MG63 (cell line): ENCODE results near the gene LRTM2. TPM values are rescaled to one million over a fixed set of nuclear protein-coding genes. Genes with fewer than 3 reads are reported as not detected.

ENCODE experiments used
- DNase-seq: peaks from one replicate; pipeline ENCODE4 v3.0.0-alpha.2; 2020
- H3K27me3 ChIP-seq: fragments of 250-450 bp; sonication (Bioruptor Pico); 2 replicates; pipeline ENCODE4 v1.5.1; 2020; ENCODE audit warnings: mild to moderate bottlenecking, moderate library complexity
- H3K36me3 ChIP-seq: fragments of 250-450 bp; sonication (Bioruptor Pico); 2 replicates; pipeline ENCODE4 v1.5.1; 2020; ENCODE audit warnings: mild to moderate bottlenecking, moderate library complexity
- H3K4me3 ChIP-seq: fragments of 250-450 bp; sonication (Bioruptor Pico); 2 replicates; pipeline ENCODE4 v1.5.1; 2020; ENCODE audit warnings: mild to moderate bottlenecking, moderate library complexity
- H3K9me3 ChIP-seq: fragments of 250-450 bp; sonication (Bioruptor Pico); 2 replicates; pipeline ENCODE4 v1.5.1; 2020; ENCODE audit warnings: mild to moderate bottlenecking, moderate library complexity
- total RNA-seq: library from RNA; depleted of rRNA; stranded (reverse); fragments of >200 nt; shearing (Covaris generic); gene quantifications from 2 replicates; pipeline ENCODE4 v1.2.3, GENCODE V29; 2014; ENCODE audit warnings: low replicate concordance

LRTM2 gene
- total RNA-seq, 1 experiment from 2014 or later, result not detected

DNA sequence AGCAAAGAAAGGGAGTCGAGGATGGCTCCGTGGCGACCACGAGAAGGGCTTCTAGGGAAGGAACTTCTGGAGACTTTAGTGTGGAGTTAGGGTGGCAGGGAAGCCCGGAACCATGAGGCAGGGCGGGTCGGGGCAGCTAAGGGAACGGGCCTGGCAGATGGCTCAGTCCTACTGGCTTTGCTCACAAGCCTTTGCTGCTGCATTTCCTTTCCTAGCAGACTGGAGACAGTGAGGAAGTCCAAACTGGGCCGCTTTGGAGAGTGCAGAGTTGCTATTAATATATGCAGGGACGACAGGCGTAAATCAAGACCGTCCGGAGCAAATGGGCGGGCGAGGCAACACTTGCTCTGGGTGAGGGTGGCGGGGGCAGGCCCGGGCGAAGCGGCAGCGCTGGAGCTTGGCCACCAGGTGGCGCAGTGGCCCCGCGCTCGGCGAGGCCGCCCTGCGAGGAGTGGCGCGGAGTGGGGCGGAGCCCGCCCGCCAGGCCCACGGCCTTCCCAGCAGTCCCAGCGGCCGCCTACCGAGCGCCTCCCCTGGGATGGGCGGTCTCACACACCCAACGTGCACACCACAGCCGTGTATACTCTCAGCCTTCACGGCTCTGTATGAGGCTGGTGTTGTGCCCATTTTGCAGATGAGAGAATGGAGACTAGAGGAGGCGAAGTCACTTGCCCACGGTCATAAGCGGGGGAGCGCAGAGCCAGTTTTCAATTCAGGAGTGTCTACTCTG lies 24.4 kb upstream of the LRTM2 start:
- no peaks in the 10 kb centered on the region for H3K9me3 ChIP-seq
- peak; percentile 86 for DNase-seq
- peaks cover 2% of the 10 kb centered on the region; the same call in 1 of the 2 replicates for H3K36me3 ChIP-seq
- no peak overlapping the region for H3K4me3 ChIP-seq
- H3K27me3 ChIP-seq, result no peaks in the 10 kb centered on the region

DNA sequence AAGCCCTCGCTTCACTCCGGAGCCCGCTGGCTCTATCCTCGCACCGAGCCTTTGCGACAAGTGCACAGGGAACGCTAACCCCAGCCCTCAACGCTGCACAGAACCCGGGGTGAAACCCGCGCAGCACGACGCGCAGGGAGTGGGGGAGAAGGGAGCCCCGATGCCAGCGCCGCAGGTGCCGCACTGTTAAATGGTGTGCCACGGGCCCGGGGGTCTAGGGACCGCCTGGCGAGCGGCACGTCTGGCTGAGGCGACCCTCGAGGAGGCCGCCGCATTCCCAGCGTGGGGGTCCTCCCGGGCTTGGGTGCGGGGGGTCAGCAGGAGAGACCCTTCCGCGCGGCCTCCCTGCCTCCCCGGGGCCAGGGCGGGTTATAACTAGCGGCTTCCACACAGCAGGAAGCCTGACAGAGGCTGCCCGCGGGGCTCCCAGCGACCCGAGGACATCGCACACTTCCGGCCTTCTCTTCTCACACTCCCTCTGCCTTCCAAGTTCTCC lies 23.8 kb upstream of the LRTM2 start:
- H3K4me3 ChIP-seq, result no peak overlapping the region
- H3K36me3 ChIP-seq, result peaks cover 2% of the 10 kb centered on the region; the same call in 1 of the 2 replicates
- no peaks in the 10 kb centered on the region for H3K27me3 ChIP-seq
- DNase-seq, result no peak
- no peaks in the 10 kb centered on the region for H3K9me3 ChIP-seq

DNA sequence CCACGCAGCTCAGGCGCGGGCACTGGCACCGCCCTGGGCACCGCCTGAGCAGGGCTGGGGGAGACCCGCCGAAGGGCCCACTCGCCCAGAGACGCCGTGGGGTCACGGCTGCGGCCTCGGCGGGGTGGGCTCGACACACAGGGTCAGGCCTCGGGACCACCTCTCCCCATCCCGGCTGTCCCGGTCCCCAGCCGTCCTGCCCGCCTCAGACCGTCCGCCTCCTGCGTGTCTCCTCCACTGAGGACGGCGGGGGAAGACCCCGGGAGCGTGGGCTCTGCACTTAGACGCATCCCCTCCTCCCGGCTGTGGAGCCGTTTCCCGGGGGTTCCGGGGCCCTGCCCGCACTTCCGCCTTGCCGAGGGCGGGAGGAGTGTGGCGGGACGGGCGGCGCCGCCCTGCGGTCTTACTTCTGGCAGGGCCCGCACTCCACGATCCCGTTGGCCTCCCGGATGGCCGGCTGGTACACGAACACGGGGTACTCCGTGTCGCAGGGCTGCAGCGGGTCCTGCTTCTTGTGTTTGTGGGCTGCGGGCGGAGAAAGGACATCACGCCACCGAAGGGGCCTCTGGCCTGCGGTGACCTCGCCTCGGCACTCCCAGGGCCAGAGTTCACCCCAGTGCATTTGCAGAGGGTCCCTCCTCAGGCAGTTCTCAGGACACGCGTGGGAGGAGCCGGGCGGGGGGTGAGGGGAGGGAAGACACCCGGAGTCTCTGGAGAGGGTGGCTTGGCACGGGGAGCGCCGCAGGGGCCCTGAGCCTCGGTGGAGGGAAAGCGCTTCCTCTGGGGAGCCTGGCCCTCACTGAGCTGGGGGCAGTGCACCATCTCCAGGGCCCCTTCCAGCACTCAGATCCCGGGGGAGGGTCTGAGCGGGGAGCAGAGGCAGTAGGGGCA lies 23.1 kb upstream of the LRTM2 start:
- DNase-seq, result no peak
- H3K4me3 ChIP-seq, result no peak overlapping the region

DNA sequence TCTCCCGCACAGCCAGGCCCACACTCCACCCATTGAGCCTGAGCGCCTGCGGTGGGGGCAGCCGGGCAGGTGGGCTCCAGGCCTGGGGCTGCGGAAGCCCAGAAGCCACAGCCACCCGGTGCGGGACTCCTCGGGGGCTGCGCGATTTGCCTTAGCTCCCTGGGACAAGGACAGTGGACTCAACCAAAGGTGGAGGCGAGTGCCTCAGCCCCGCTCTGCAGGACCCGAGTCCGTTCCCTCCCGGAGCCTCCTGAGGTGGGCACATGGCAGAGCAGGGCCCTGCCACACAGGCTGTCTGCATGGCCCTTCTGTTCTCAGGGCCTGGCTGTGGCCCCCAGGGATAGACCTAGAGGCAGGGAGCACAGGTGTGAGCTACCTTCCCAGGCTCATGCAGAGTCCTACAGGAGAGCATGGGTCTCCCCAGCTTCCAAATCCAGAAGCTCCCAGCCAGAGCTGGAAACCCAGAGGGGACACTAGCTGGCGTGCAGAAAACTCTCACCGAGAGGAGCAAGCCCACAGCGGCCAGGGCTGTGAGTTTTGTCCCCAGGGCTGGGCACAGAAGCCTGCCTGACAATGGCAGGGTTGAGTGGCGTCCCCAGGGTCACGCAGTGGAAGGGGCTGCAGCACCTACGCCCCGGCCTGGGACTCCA lies 22.2 kb upstream of the LRTM2 start:
- DNase-seq, result no peak
- Histone ChIP-seq H3K4me3 (no peak overlapping the region), H3K9me3 (no peaks in the 10 kb centered on the region), H3K27me3 (no peaks in the 10 kb centered on the region), H3K36me3 (peaks cover 2% of the 10 kb centered on the region; the same call in 1 of the 2 replicates)

More for the DNA sequence above, 23.1 kb upstream of the LRTM2 start:
- H3K27me3 ChIP-seq, result no peaks in the 10 kb centered on the region
- peaks cover 2% of the 10 kb centered on the region; the same call in 1 of the 2 replicates for H3K36me3 ChIP-seq
- no peaks in the 10 kb centered on the region for H3K9me3 ChIP-seq

DNA sequence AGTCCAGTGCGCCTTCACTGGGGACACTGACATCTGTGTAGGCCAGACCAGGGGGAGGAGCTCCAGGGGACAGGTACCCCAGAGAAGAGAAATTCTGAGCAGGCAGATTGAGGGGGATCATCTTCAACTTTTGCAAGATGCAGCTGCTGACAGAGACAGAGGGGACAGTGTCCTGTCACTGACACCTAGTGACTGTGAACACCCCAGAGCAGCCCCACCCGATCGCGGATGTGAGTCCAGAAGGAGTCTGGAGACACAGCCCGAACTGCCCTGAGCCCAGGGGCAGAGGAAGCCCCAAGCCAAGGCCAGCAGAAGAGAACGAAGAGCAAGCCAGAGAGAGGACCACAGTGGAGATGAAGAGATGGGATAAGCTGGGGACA lies 21.7 kb upstream of the LRTM2 start:
- H3K27me3 ChIP-seq, result no peaks in the 10 kb centered on the region
- no peak for DNase-seq
- no peaks in the 10 kb centered on the region for H3K9me3 ChIP-seq
- no peak overlapping the region for H3K4me3 ChIP-seq
- peaks cover 2% of the 10 kb centered on the region; the same call in 1 of the 2 replicates for H3K36me3 ChIP-seq

DNA sequence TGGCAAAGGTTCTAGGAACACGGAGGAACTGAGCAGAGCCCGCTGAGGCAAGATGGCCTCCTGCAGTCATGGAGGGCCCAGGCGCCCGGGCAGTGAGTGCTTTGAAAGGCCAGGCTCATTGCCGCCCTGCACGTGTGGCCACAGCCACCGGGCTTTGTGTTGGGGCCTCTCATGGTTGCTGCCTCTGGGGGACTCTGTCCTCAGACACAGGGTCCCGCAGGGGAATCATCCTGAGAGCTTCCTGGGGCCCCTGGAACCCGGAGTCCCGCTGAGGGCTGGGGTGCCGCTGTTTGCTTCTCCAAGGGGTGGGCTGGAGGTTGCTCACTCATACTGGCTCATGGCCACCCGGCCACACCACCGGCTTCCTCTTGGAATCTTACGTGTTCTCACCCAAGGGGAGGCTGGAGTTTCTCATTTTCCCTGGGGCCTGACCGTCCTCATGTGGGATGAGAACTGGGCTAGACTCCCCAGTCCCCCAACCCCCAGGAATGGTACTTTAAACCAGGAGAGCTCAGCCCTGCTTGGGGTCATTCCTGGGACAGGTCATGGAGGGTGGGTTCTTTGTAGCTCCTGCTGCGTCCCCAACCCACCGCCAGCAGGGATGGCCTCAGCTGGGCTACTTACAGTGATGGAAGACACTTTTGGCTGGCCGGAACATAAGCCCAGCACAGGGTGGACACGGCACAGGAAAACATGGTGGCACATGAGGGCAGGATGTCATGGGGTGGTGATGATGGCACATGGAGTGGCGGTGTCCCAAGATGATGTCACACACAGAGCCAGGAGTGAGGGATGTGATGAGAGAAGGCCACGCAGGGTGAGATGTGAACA lies 21.1 kb upstream of the LRTM2 start:
- peaks cover 2% of the 10 kb centered on the region; the same call in 1 of the 2 replicates for H3K36me3 ChIP-seq
- no peak overlapping the region for H3K4me3 ChIP-seq
- no peak for DNase-seq
- H3K9me3 ChIP-seq, result no peaks in the 10 kb centered on the region
- no peaks in the 10 kb centered on the region for H3K27me3 ChIP-seq

DNA sequence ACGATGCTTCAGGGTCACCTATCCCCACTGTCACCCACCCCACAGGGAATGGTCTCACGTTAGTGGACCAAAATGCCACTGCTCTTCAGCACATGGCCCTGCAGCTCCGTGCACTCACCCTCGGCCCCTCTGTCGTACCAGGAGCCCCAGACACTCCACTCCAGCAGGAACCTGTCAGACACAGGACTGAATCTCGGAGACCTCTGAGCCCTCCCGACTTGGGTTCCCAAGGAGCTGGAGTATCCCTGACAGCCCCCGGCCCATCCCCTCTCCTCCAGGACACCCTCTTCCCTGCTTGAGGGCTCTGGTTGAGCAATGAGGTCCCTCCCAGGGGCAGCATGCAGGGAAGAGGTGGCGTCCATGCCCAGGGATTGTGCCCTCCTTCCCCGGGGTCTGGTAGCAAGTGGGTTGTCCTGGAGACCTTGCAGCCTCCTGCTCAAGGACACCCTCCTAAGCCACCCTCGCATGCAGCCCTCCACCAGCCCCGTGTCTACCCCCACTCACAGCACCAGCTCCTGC lies 20.4 kb upstream of the LRTM2 start:
- H3K9me3 ChIP-seq, result no peaks in the 10 kb centered on the region

DNA sequence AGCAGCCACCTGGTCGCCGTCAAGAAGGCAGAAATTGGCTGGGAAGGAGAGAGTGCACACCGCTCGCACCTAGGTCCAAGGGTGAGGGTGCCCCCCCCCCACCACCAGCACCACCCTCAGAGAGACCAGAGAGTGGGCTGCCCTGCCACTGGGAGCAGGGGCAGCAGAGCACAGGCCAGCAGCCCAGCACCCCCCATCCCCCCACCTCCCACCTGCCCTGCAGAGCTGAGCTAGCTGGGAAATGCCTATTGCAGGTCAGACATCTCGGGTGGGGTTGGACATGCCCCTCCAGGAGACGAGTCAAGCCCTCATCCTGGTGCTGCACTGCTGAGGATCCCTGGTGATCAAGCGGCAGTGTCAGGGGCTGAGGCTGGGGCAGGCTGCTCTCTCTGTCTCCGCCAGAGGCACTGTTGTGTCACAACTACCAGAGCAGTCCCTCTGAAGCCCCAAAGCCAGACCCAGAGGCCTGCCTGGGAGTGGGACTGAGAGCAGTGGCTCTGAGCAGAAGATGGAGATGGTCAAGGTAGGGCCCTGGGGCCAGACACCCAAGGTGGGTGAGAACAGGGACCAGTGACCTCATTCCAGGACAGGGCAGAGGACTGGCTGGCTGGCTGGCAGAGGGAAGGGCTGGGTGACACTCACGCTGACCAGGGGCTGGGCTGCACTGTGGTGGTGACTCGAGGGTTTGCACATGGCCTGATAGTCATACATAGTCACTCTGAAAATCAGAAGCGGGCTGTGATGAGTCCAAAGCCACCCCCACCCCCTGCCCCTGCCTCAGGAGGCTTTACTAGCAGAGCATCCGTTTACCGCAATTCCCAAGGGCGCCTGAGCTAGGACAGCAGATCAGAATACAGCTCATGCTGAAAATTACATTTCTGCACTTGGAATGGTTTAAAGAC lies 19.7 kb upstream of the LRTM2 start:
- no peak overlapping the region for H3K4me3 ChIP-seq
- H3K9me3 ChIP-seq, result no peaks in the 10 kb centered on the region
- DNase-seq, result peak; percentile 64
- H3K27me3 ChIP-seq, result no peaks in the 10 kb centered on the region
- H3K36me3 ChIP-seq, result no peaks in the 10 kb centered on the region

More for the DNA sequence above, 20.4 kb upstream of the LRTM2 start:
- no peaks in the 10 kb centered on the region for H3K36me3 ChIP-seq
- no peak overlapping the region for H3K4me3 ChIP-seq
- no peaks in the 10 kb centered on the region for H3K27me3 ChIP-seq
- DNase-seq, result no peak

DNA sequence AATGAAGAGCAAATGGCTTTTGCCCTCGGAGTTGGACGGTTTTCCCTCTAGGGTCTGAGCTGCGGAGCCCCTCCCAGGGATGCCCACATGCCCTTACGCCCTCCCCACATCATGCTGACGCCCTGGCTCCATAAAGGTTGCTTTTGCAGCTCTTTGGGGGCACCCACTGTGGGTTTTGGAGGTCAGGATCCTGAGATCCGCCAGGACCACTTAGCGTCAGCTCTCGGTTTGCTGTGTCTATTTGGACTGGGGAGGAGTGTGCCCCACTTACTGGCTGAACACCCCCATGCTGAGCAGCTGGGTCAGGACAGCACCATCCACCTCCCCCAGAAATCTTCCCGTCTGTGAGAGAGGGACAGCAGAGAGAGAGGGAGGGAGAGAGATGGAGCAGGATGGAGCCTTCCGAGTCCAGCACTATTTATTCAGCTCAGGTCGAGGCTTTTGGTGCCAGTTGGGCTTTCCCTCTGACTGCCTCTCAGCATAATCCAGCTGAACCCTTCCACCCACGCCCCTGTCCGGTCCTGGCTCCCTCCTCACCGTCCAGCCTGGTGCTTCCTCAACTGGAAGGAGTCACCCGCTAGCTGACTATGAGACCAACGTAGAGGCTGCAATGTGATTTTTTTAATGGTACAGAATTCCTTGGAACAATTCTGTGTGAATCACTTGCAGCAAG lies 18.9 kb upstream of the LRTM2 start:
- H3K27me3 ChIP-seq, result no peaks in the 10 kb centered on the region
- H3K4me3 ChIP-seq, result no peak overlapping the region
- DNase-seq, result peak; percentile 86
- H3K9me3 ChIP-seq, result no peaks in the 10 kb centered on the region
- H3K36me3 ChIP-seq, result no peaks in the 10 kb centered on the region

DNA sequence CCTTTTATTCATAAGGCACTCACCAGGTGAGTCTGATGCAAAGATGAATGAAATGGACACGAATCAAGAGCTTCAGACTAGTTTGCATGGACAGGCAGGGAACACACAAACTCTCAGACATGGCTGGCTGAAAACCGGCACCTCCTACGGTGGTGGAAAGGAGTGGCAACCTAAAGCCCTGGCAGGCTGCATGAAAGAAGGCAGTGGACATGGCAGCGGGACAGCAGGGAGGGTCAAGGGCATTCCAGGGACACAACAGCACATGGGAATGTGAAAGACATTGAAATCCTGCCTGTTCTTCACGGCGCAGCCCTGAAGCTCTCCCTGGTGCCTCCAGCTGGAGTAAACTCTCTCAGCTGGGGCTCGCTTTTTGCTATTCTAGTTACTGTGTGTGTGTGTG lies 16.6 kb upstream of the LRTM2 start:
- no peaks in the 10 kb centered on the region for H3K36me3 ChIP-seq
- DNase-seq, result no peak
- H3K27me3 ChIP-seq, result no peaks in the 10 kb centered on the region

DNA sequence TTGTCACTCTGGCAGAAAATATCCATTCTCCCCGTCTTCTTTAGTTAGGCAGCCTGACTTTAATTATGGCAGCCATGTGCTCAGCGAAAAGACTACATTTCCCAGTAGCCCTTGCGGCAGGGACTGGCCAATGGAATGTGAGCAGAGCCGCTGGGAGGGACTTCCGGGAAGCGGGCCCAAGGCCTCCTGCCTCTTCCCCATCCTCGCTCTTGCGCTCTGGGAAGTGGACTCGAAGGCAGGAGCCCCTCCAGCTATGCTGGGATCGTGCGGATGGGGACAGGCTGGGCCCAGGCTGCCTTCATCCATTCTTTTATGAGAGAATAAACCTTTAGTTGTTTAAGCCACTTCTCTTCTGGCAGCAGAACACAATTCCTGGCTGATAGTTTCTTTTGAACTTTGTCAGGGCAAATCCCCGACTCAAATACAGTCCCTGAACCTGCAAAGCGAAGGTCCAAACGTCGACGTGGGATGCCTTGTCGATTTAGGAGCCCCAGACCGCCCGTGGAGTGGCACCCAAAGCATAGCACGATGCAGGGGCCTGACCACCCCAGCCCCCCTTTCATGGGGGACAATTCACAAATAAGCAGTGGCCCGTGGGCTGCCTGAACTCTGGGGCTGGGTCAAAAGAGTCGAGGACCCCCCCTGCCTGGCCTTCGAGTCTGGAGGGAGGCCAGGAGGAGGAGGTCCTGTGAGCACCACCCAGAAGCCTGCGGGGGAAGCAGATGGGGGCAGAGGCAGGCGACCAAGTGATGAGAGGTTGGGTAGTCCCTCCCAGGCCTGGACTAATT lies 15.6 kb upstream of the LRTM2 start:
- H3K27me3 ChIP-seq, result no peaks in the 10 kb centered on the region
- H3K4me3 ChIP-seq, result no peak overlapping the region
- no peaks in the 10 kb centered on the region for H3K9me3 ChIP-seq
- H3K36me3 ChIP-seq, result no peaks in the 10 kb centered on the region
- peak; percentile 89 for DNase-seq

More for the DNA sequence above, 16.6 kb upstream of the LRTM2 start:
- Histone ChIP-seq H3K4me3 (no peak overlapping the region), H3K9me3 (no peaks in the 10 kb centered on the region)

DNA sequence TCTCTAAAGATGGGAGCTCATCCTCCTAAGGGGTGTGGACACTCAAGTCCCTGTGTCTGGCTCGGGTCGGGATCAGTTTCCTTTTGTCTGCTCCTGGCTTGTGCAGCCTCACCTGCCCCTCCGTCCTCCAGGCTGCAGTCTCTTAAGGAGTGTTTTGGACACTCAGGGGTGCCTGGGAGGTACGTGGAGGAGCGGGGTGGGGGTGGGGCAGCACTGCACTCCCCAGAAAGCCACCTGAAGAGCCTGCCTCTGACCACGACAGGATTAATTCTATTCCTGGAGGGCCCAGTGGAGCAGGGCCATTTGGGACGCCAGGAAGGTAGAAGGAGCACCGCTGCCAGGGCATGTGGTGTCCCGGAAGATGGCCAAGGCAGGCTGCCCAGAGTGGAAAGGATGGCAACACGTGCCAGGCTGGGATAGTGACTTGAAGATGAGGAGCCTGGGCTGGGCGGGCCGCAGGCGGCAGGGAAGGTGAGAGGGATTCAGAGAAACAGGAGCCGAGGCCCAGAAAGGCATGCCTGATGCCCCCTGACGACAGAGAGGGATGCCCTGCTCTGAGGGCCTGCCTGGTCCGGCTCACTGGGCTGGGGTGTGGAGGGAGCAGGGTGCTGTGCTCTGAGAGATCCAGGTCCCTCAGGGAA lies 14.8 kb upstream of the LRTM2 start:
- H3K9me3 ChIP-seq, result no peaks in the 10 kb centered on the region
- no peaks in the 10 kb centered on the region for H3K27me3 ChIP-seq
- H3K4me3 ChIP-seq, result no peak overlapping the region
- no peak for DNase-seq
- H3K36me3 ChIP-seq, result no peaks in the 10 kb centered on the region

DNA sequence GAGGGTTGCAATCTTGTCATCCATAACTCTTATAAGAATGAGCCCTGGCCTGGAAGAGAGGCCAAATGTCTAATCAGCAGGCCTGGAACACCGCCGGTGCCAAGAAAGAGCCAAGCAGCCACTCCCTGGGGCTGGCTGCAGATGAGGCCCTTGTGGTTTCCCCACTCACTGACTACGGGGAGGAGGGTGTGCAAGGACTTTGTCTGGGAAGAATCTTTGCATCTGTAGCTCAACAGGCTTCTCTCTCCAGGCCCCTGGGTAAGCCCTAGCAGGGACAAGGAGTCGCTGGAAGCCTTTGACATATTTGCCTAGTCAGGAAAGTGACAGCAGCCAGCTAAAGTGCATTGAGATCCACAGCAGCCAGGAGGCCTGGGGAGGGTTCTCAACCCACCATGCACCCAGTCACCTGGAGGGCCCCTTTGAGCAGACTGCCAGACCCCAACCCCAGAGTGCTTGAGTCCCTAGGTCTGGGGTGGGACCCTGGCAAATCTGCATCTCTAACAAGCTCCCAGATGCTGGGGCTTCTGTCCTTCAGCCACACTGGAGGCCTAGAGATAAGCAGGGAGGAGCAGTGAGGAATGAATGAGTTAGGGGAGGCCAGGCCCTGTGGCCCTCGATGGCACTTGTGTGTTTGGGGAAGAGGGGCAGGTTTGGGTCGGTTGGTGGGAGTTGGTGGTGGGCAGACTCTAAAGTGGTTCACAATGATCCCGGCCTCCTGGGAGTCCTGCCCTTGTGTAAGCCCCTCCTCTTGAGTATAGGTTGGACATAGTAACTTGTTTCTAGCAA lies 13.9 kb upstream of the LRTM2 start:
- Histone ChIP-seq H3K4me3 (no peak overlapping the region), H3K36me3 (no peaks in the 10 kb centered on the region), H3K9me3 (no peaks in the 10 kb centered on the region), H3K27me3 (no peaks in the 10 kb centered on the region)
- DNase-seq, result peak; percentile 84
